Mesenchymal stem cell (in vitro differentiated cells and primary cell): ENCODE measurements around the gene IMMP2L.
A peak's percentile ranks its signal among the peaks of the same experiment; 100 is the strongest.
"Not testable (repeated sequence)": the region's sequence is repeated elsewhere in the genome, so short reads cannot be mapped to it uniquely, and the experiment has no call there.

Experiments
- DNase-seq: peaks from one replicate; pipeline ENCODE4 v3.0.0-alpha.2; 2013
- H2AFZ ChIP-seq: one replicate; pipeline ENCODE4 v1.6.1; 2013; ENCODE audit warnings: low read depth, mild to moderate bottlenecking, control low read depth, inconsistent platforms, low read length, moderate library complexity
- H2AK5ac ChIP-seq: 2 replicates; pipeline ENCODE4 v1.6.1; 2013; ENCODE audit warnings: low read length, moderate library complexity, mild to moderate bottlenecking, inconsistent platforms; ENCODE audit not compliant: severe bottlenecking
- H2BK120ac ChIP-seq: one replicate; pipeline ENCODE4 v1.6.1; 2013; ENCODE audit warnings: low read depth, mild to moderate bottlenecking, inconsistent platforms, low read length, moderate library complexity
- H2BK12ac ChIP-seq, 2 experiments: one replicate each; pipeline ENCODE4 v1.6.1; 2013; ENCODE audit warnings: inconsistent platforms in 2 of 2, low read length in 2 of 2, mild to moderate bottlenecking in 2 of 2, moderate library complexity in 2 of 2, control low read depth in 1 of 2
- H2BK15ac ChIP-seq: one replicate; pipeline ENCODE4 v1.6.1; 2013; ENCODE audit warnings: mild to moderate bottlenecking, low read depth, inconsistent platforms; ENCODE audit not compliant: poor library complexity, severe bottlenecking
- H2BK5ac ChIP-seq: 2 replicates; pipeline ENCODE4 v1.6.1; 2013; ENCODE audit warnings: low read depth, mild to moderate bottlenecking, low read length, control low read depth, inconsistent platforms; ENCODE audit not compliant: poor library complexity, severe bottlenecking
- H3K14ac ChIP-seq, 2 experiments: one replicate each; pipeline ENCODE4 v1.6.1; 2013; ENCODE audit warnings: inconsistent platforms in 2 of 2, low read length in 2 of 2, control low read depth in 1 of 2, mild to moderate bottlenecking in 1 of 2, moderate library complexity in 1 of 2
- H3K18ac ChIP-seq, 2 experiments: one replicate each; pipeline ENCODE4 v1.6.1; 2013; ENCODE audit warnings: inconsistent platforms in 2 of 2, low read length in 2 of 2, control low read depth in 1 of 2, low read depth in 1 of 2, mild to moderate bottlenecking in 1 of 2
- H3K23ac ChIP-seq, 2 experiments: one replicate each; pipeline ENCODE4 v1.6.1; 2013; ENCODE audit warnings: inconsistent platforms in 2 of 2, low read length in 2 of 2, mild to moderate bottlenecking in 2 of 2, moderate library complexity in 2 of 2, control low read depth in 1 of 2
- H3K27ac ChIP-seq: 2 replicates; pipeline ENCODE4 v1.5.1; 2013; ENCODE audit warnings: mild to moderate bottlenecking, moderate library complexity, low read length, control low read depth, inconsistent platforms; ENCODE audit not compliant: poor library complexity, severe bottlenecking
- H3K27me3 ChIP-seq, 2 experiments: 2 replicates each; pipeline versions ENCODE4 v1.6.1 to v1.7.0; 2013; ENCODE audit warnings: low read length in 2 of 2, mild to moderate bottlenecking in 2 of 2, moderate library complexity in 2 of 2, control low read depth in 1 of 2, inconsistent platforms in 1 of 2; ENCODE audit not compliant: control insufficient read depth in 1 of 2, insufficient read depth in 1 of 2
- H3K36me3 ChIP-seq, 2 experiments: 2 replicates each; pipeline versions ENCODE4 v1.6.1 to v1.7.0; 2013; ENCODE audit warnings: low read length in 2 of 2, control low read depth in 1 of 2, inconsistent platforms in 1 of 2, low read depth in 1 of 2, mild to moderate bottlenecking in 1 of 2; ENCODE audit not compliant: insufficient read depth in 2 of 2, control insufficient read depth in 1 of 2
- H3K4ac ChIP-seq, 2 experiments: one replicate each; pipeline ENCODE4 v1.6.1; 2013; ENCODE audit warnings: inconsistent platforms in 2 of 2, low read length in 2 of 2, mild to moderate bottlenecking in 2 of 2, moderate library complexity in 2 of 2, control low read depth in 1 of 2, low read depth in 1 of 2
- H3K4me1 ChIP-seq: 2 replicates; pipeline ENCODE4 v1.6.1; 2013; ENCODE audit warnings: low read depth, low read length, control low read depth; ENCODE audit not compliant: control insufficient read depth, insufficient read depth
- H3K4me2 ChIP-seq: 2 replicates; pipeline ENCODE4 v1.6.1; 2013; ENCODE audit warnings: low read length, mild to moderate bottlenecking, inconsistent platforms; ENCODE audit not compliant: poor library complexity, severe bottlenecking
- H3K4me3 ChIP-seq, 2 experiments: 2 replicates each; pipeline versions ENCODE4 v1.5.1 to v1.7.0; 2013; ENCODE audit warnings: low read length in 2 of 2, mild to moderate bottlenecking in 2 of 2, control low read depth in 1 of 2, low read depth in 1 of 2; ENCODE audit not compliant: insufficient read depth in 1 of 2
- H3K79me1 ChIP-seq: replicated peaks from 2 replicates; pipeline ENCODE4 v1.6.1; 2013; ENCODE audit warnings: mild to moderate bottlenecking, control low read depth, low read length, inconsistent platforms; ENCODE audit not compliant: poor library complexity, severe bottlenecking
- H3K9ac ChIP-seq: 2 replicates; pipeline ENCODE4 v1.7.0; 2013; ENCODE audit warnings: mild to moderate bottlenecking, low read length, moderate library complexity
- H3K9me3 ChIP-seq: 2 replicates; pipeline ENCODE4 v1.7.0; 2013; ENCODE audit warnings: mild to moderate bottlenecking, low read length; ENCODE audit not compliant: control insufficient read depth
- H4K8ac ChIP-seq: one replicate; pipeline ENCODE4 v1.6.1; 2013; ENCODE audit warnings: inconsistent platforms, mild to moderate bottlenecking, low read length, moderate library complexity
- H4K91ac ChIP-seq: one replicate; pipeline ENCODE4 v1.6.1; 2013; ENCODE audit warnings: mild to moderate bottlenecking, low read length, inconsistent platforms
- WGBS: methylation state at CpG from one replicate; pipeline ENCODE4 v1.1.7; 2013; ENCODE audit warnings: mixed read lengths; 5-methylcytosine and 5-hydroxymethylcytosine counted together

Gene IMMP2L

DNA sequence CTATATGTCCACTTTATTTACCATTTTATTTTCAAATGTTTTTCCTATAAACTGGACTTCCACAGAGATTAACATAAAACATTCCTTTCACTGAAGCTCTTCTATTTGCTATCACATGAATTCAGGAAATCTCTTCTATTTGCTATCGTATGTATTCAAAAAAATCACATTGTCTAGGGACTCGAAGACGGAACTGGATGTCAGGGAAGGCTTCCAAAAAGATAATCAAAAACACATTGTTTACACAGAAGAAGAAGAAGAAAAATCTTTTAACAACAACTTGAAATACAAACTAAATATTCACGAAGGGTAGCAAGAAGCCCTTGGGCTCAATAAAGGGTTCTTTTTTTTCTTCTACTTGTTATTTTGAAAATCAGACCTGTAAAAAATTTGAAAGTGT is 897.5 kb downstream of the IMMP2L start:
- Histone ChIP-seq H3K4me2 (no peak overlapping the region), H3K27ac (no peak overlapping the region), H4K91ac (no peak overlapping the region), H3K9me3 (peaks cover 19% of the 10 kb centered on the region), H3K36me3 (no peaks in the 10 kb centered on the region), H2BK15ac (no peak overlapping the region), H4K8ac (no peak overlapping the region), H2AK5ac (no peak overlapping the region), H3K27me3 (no peaks in the 10 kb centered on the region), H2BK12ac (no peak overlapping the region), H3K79me1 (no peaks in the 10 kb centered on the region), H2BK5ac (no peak overlapping the region), H3K9ac (peak overlapping the region; percentile 14), H2BK120ac (no peak overlapping the region), H3K18ac (no peak overlapping the region), H3K4me3 (no peak overlapping the region), H3K14ac (no peak overlapping the region), H3K4ac (no peak overlapping the region), H3K4me1 (no peaks in the 10 kb centered on the region), H2AFZ (no peak overlapping the region), H3K23ac (no peak overlapping the region)
- no peak for DNase-seq
- 87% methylated on average over 3 of the region's 4 CpGs for WGBS

DNA sequence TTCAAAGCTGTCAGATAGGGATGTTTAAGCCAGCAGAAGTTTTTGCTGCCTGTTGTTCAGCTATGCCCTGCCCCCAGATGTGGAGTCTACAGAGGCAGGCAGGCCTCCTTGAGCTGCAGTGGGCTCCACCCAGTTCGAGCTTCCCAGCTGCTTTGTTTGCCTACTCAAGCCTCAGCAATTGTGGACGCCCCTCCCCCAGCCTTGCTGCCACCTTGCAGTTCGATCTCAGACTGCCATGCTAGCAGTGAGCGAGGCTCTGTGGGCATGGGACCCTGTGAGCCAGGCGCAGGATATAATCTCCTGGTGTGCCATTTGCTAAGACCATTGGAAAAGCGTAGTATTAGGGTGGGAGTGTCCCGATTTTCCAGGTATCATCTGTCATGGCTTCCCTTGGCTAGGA is 901.7 kb downstream of the IMMP2L start:
- not testable (repeated sequence) for H3K14ac ChIP-seq, H3K4ac ChIP-seq, H2AFZ ChIP-seq, H3K4me1 ChIP-seq, H3K23ac ChIP-seq, H3K4me3 ChIP-seq, H3K27ac ChIP-seq, H3K79me1 ChIP-seq, H4K91ac ChIP-seq, H2BK12ac ChIP-seq, H4K8ac ChIP-seq, H2BK15ac ChIP-seq, H3K9ac ChIP-seq, H3K36me3 ChIP-seq, H2BK5ac ChIP-seq, H3K27me3 ChIP-seq, H2BK120ac ChIP-seq, DNase-seq, H3K18ac ChIP-seq, H2AK5ac ChIP-seq, H3K4me2 ChIP-seq
- 83% methylated on average over 7 of the region's 7 CpGs for WGBS
- peaks cover 19% of the 10 kb centered on the region for H3K9me3 ChIP-seq

DNA sequence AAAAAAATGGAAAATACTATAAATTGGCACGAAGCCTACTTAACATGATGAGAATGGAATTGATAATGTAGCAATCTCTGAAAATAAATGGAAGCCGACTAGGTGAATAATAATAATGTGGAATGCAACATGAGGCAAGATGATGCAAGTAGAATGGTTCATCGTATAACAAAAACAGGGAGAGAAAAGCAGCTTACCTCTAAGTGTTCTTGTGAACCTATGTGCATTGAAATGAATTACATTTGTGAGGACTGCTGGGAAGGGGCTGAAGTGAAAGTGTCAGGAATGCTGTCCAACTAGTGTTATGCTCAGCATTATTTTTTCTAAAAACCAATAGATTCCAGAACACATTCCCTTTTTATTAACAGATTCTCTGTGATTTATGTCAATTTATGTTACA is 912.0 kb downstream of the IMMP2L start:
- H3K23ac ChIP-seq = no peak overlapping the region
- H4K91ac ChIP-seq = no peak overlapping the region
- H3K4ac ChIP-seq = no peak overlapping the region
- no peak overlapping the region for H2BK120ac ChIP-seq
- no peak overlapping the region for H3K14ac ChIP-seq
- no peak overlapping the region for H2BK15ac ChIP-seq
- H3K4me2 ChIP-seq = no peak overlapping the region
- no peak overlapping the region for H2AFZ ChIP-seq
- H2BK5ac ChIP-seq = no peak overlapping the region
- no peak overlapping the region for H3K18ac ChIP-seq
- no peak overlapping the region for H3K4me3 ChIP-seq
- H3K4me1 ChIP-seq = no peaks in the 10 kb centered on the region
- H2BK12ac ChIP-seq = no peak overlapping the region
- H3K9ac ChIP-seq = no peak overlapping the region
- no peaks in the 10 kb centered on the region for H3K27me3 ChIP-seq
- H2AK5ac ChIP-seq = no peak overlapping the region
- DNase-seq = no peak
- 79% methylated on average over 3 of the region's 3 CpGs for WGBS
- H3K27ac ChIP-seq = no peak overlapping the region
- H3K36me3 ChIP-seq = no peaks in the 10 kb centered on the region
- H4K8ac ChIP-seq = no peak overlapping the region
- H3K79me1 ChIP-seq = no peaks in the 10 kb centered on the region
- no peaks in the 10 kb centered on the region for H3K9me3 ChIP-seq

DNA sequence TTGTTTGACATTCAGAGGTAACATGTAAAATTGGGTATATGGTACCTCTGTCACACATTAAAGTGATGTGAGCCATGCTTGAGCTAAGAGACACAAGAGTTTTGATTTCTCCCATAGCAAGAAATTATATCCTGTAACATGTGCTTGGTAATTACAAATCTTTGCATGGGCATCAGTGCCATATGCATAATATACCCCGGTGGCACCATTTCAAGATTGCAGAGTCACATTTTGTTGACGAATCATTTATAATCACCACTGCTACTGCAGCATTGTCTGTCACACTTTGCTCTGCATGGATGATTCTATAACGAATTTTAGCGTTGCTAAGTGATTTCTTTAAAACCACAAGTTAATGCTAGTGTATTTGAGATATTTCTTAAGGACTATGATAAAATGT is 915.0 kb downstream of the IMMP2L start:
- H3K14ac ChIP-seq = no peak overlapping the region
- no peaks in the 10 kb centered on the region for H3K79me1 ChIP-seq
- no peak overlapping the region for H3K18ac ChIP-seq
- no peaks in the 10 kb centered on the region for H3K9me3 ChIP-seq
- H3K9ac ChIP-seq = no peak overlapping the region
- H3K4me3 ChIP-seq = no peak overlapping the region
- H3K27me3 ChIP-seq = no peaks in the 10 kb centered on the region
- no peak overlapping the region for H4K8ac ChIP-seq
- DNase-seq = no peak
- WGBS = 94% methylated on average over 4 of the region's 4 CpGs
- H2BK120ac ChIP-seq = no peak overlapping the region
- H3K4me1 ChIP-seq = no peaks in the 10 kb centered on the region
- H2AK5ac ChIP-seq = no peak overlapping the region
- no peak overlapping the region for H3K4me2 ChIP-seq
- no peak overlapping the region for H2BK15ac ChIP-seq
- H4K91ac ChIP-seq = no peak overlapping the region
- no peak overlapping the region for H2BK5ac ChIP-seq
- no peak overlapping the region for H2AFZ ChIP-seq
- no peak overlapping the region for H3K4ac ChIP-seq
- H3K27ac ChIP-seq = no peak overlapping the region
- H2BK12ac ChIP-seq = no peak overlapping the region
- no peaks in the 10 kb centered on the region for H3K36me3 ChIP-seq
- H3K23ac ChIP-seq = no peak overlapping the region
